ENCODE data around the gene PTP4A2. TPM values are rescaled to one million over a fixed set of nuclear protein-coding genes. Genes with fewer than 3 reads are reported as not detected.

Gene PTP4A2
- total and polyA plus RNA-seq, 2 donors (not counting 1 experiment from before 2014, with no cell fraction given): 78.2 to 193 TPM

DNA sequence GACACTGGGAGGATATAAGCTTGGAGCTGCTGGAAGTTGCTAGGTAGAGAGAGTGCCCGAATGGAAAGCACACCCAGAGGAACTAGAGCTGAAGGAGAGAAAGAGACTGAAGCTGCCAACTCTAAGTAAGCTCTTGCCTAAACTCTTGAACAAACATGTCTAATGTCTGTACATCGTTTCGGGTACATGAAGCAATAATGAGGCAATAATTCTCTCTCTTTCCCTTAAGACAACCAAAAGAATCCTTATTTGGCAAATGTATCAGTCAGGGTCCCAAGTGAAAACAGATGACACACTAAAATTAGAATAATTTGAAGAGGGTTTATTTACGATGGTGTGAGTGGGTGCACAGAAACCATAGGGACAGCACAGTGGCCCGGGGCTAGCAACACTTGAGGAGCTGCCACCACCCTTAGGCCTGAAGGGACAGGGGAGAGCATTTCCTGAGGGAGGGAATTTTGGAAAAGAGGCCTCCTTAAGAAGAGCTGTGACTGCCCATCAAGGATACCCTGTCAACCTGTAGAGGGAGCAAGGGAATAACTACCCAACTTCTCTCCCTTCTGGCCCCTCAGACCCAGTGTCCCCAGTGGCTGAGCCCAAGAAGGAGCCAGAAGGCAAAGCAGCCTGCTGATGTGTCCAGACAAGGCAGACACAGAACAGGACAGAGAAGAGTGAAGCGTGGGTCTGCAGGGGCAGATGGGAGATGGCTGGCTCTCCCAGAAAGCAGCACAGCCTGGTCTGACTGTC is 39.4 kb upstream of the PTP4A2 start:
- POLR2A ChIA-PET: interaction anchor here (0.6 kb wide), 1 partner anchor 325 kb away, joined by 3 read pairs; no protein-coding TSS in a partner anchor
- H4K20me1 ChIP-seq (ENCODE audit: control insufficient read depth, insufficient read depth, low read length, poor library complexity, severe bottlenecking): no peaks in the 10 kb centered on the region
- ATAC-seq (ENCODE audit: low read depth) (no peak), DNase-seq (no peak)
- CTCF ChIA-PET: interaction anchor here (0.6 to 1.3 kb wide), 7 partner anchors 9 to 86 kb away, joined by 3 to 6 read pairs (median 3); no protein-coding TSS in a partner anchor
- intact Hi-C loops (cut with micrococcal nuclease): loop anchor here (1.0 kb wide), 1 partner anchor 86 kb away; no protein-coding TSS in a partner anchor
- no peak overlapping the region for H3K4me3 ChIP-seq (ENCODE audit: control extremely low read depth in 1 of 5, extremely low read depth in 1 of 5, insufficient read depth in 1 of 5, low read depth in 2 of 5, low read length in 4 of 5)
- TF ChIP-seq, protein P1, sequence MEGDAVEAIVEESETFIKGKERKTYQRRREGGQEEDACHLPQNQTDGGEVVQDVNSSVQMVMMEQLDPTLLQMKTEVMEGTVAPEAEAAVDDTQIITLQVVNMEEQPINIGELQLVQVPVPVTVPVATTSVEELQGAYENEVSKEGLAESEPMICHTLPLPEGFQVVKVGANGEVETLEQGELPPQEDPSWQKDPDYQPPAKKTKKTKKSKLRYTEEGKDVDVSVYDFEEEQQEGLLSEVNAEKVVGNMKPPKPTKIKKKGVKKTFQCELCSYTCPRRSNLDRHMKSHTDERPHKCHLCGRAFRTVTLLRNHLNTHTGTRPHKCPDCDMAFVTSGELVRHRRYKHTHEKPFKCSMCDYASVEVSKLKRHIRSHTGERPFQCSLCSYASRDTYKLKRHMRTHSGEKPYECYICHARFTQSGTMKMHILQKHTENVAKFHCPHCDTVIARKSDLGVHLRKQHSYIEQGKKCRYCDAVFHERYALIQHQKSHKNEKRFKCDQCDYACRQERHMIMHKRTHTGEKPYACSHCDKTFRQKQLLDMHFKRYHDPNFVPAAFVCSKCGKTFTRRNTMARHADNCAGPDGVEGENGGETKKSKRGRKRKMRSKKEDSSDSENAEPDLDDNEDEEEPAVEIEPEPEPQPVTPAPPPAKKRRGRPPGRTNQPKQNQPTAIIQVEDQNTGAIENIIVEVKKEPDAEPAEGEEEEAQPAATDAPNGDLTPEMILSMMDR (IDR thresholded peaks at IDR 0.05): no peak
- TF ChIP-seq EZH2 (IDR thresholded peaks at IDR 0.05; ENCODE audit: borderline replicate concordance, insufficient read depth, low read depth, low read length, poor library complexity, severe bottlenecking): no peak
- Mint-ChIP-seq H3K4me1 (peaks cover 21% of the 10 kb centered on the region), H3K4me3 (no peak overlapping the region), H3K27ac (peak overlapping the region; percentile 23), H3K27me3 (no peaks in the 10 kb centered on the region), H3K9me3 (ENCODE audit: insufficient read depth) (no peaks in the 10 kb centered on the region)
- no peaks in the 10 kb centered on the region for H3K79me2 ChIP-seq (ENCODE audit: control insufficient read depth, insufficient read depth, low read length)
- WGBS (ENCODE audit: insufficient coverage): 81% methylated on average over 3 of the region's 6 CpGs
- H3K4me2 ChIP-seq (replicated peaks; ENCODE audit: low read depth, low read length, poor library complexity, severe bottlenecking): no peak overlapping the region
- H3K36me3 ChIP-seq (replicated peaks in 1 of 2; ENCODE audit: control extremely low read depth in 1 of 2, control insufficient read depth in 1 of 2, extremely low read depth in 1 of 2, insufficient read depth in 2 of 2, low read length in 1 of 2): no peaks in the 10 kb centered on the region
- no peaks in the 10 kb centered on the region for H3K27me3 ChIP-seq (replicated peaks in 1 of 4; ENCODE audit: control extremely low read depth in 1 of 4, control insufficient read depth in 3 of 4, insufficient read depth in 4 of 4, low read length in 3 of 4)
- no peak overlapping the region for H2AFZ ChIP-seq (ENCODE audit: insufficient read depth, low read depth, low read length, poor library complexity, severe bottlenecking)
- H3K9ac ChIP-seq (ENCODE audit: low read length): no peak overlapping the region
- H3K9me3 ChIP-seq (ENCODE audit: control extremely low read depth in 1 of 3, control insufficient read depth in 2 of 3, insufficient read depth in 1 of 3, low read length in 2 of 3): no peaks in the 10 kb centered on the region
- H3K4me1 ChIP-seq (ENCODE audit: control insufficient read depth in 2 of 2, insufficient read depth in 2 of 2, low read length in 2 of 2): peaks cover 21% of the 10 kb centered on the region in 2 donors
- no peak overlapping the region for H3K27ac ChIP-seq (ENCODE audit: low read length in 2 of 2)

DNA sequence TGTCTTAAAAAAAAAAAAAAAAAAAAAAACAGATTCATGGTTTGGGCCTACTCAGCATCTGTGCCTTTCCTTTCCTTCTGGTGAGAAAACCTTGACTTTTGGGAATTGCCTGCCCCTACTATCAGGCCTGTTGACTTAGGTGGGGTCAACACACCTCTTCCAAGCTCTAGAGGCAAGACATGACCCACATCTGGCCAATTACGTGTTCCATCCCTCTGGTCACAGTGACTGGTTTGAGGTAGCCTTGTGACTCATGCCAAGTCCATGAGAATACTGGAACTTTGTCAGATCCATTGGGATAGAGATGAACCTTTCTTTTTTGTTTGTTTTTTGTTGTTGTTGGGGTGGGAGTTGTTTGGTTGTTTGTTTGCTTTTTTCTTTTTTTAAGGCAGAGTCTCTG is 38.2 kb upstream of the PTP4A2 start:
- Mint-ChIP-seq H3K4me1 (peaks cover 11% of the 10 kb centered on the region), H3K27ac (no peak overlapping the region), H3K4me3 (no peak overlapping the region), H3K9me3 (ENCODE audit: insufficient read depth) (no peaks in the 10 kb centered on the region), H3K27me3 (no peaks in the 10 kb centered on the region)
- ChIA-PET CTCF (interaction anchor here (0.7 to 1.2 kb wide), 4 partner anchors 11 to 45 kb away, joined by 3 to 5 read pairs (median 3); no protein-coding TSS in a partner anchor), POLR2A (no interaction called here)
- peaks cover 10 to 11% of the 10 kb centered on the region in 2 donors for H3K4me1 ChIP-seq (ENCODE audit: control insufficient read depth in 2 of 2, insufficient read depth in 2 of 2, low read length in 2 of 2)
- H2AFZ ChIP-seq (ENCODE audit: insufficient read depth, low read depth, low read length, poor library complexity, severe bottlenecking): no peak overlapping the region
- no peak for ATAC-seq (ENCODE audit: low read depth)
- TF ChIP-seq, protein P1 (IDR thresholded peaks at IDR 0.05): no peak
- no peak for TF ChIP-seq EZH2 (IDR thresholded peaks at IDR 0.05; ENCODE audit: borderline replicate concordance, insufficient read depth, low read depth, low read length, poor library complexity, severe bottlenecking)
- no peaks in the 10 kb centered on the region for H3K9me3 ChIP-seq (ENCODE audit: control extremely low read depth in 1 of 3, control insufficient read depth in 2 of 3, insufficient read depth in 1 of 3, low read length in 2 of 3)
- H3K79me2 ChIP-seq (ENCODE audit: control insufficient read depth, insufficient read depth, low read length): no peaks in the 10 kb centered on the region
- H3K27ac ChIP-seq (ENCODE audit: low read length in 2 of 2): no peak overlapping the region
- no peak overlapping the region for H3K9ac ChIP-seq (ENCODE audit: low read length)
- H3K27me3 ChIP-seq (replicated peaks in 1 of 4; ENCODE audit: control extremely low read depth in 1 of 4, control insufficient read depth in 3 of 4, insufficient read depth in 4 of 4, low read length in 3 of 4): no peaks in the 10 kb centered on the region
- 100% methylated on average over 1 of the region's 1 CpG for whole genome bisulfite sequencing (ENCODE audit: insufficient coverage)
- no peaks in the 10 kb centered on the region for H4K20me1 ChIP-seq (ENCODE audit: control insufficient read depth, insufficient read depth, low read length, poor library complexity, severe bottlenecking)
- H3K4me3 ChIP-seq (ENCODE audit: control extremely low read depth in 1 of 5, extremely low read depth in 1 of 5, insufficient read depth in 1 of 5, low read depth in 2 of 5, low read length in 4 of 5): no peak overlapping the region
- H3K4me2 ChIP-seq (replicated peaks; ENCODE audit: low read depth, low read length, poor library complexity, severe bottlenecking): no peak overlapping the region
- DNase-seq: no peak
- H3K36me3 ChIP-seq (replicated peaks in 1 of 2; ENCODE audit: control extremely low read depth in 1 of 2, control insufficient read depth in 1 of 2, extremely low read depth in 1 of 2, insufficient read depth in 2 of 2, low read length in 1 of 2): no peaks in the 10 kb centered on the region
- intact Hi-C loops (cut with micrococcal nuclease): no loop called here
